Loucy (cell line): ENCODE measurements around the gene CYP2E1.
"Not testable (repeated sequence)": the region's sequence is repeated elsewhere in the genome, so short reads cannot be mapped to it uniquely, and the experiment has no call there.

Experiments
- H2AFZ ChIP-seq: fragments of 200-600 bp; sonication (generic); 2 replicates; pipeline ENCODE4 v1.6.0; 2016; ENCODE audit warnings: antibody characterized with exemption, mild to moderate bottlenecking, low read length, moderate library complexity
- H3F3A ChIP-seq: fragments of 200-600 bp; 2 replicates; pipeline ENCODE4 v1.6.0; 2016; ENCODE audit warnings: antibody characterized with exemption, low read depth, mild to moderate bottlenecking
- H3K27me3 ChIP-seq: fragments of 200-600 bp; sonication (generic); 2 replicates; pipeline ENCODE4 v1.6.1; 2014; ENCODE audit warnings: low read length, mild to moderate bottlenecking; ENCODE audit not compliant: insufficient read depth, poor library complexity, severe bottlenecking
- H3K36me3 ChIP-seq: fragments of 200-600 bp; sonication (generic); 2 replicates; pipeline ENCODE4 v1.6.1; 2016; ENCODE audit warnings: low read length; ENCODE audit not compliant: insufficient read depth
- H3K4me1 ChIP-seq: fragments of 200-600 bp; sonication (generic); 2 replicates; pipeline ENCODE4 v1.5.1; 2014; ENCODE audit warnings: low read length, mild to moderate bottlenecking; ENCODE audit not compliant: insufficient read depth, poor library complexity, severe bottlenecking
- H3K4me2 ChIP-seq: fragments of 200-600 bp; sonication (generic); 2 replicates; pipeline ENCODE4 v1.6.0; 2014; ENCODE audit warnings: antibody characterized with exemption, low read length, low read depth, mild to moderate bottlenecking; ENCODE audit not compliant: poor library complexity, severe bottlenecking
- H3K4me3 ChIP-seq: fragments of 200-600 bp; sonication (generic); 2 replicates; pipeline ENCODE4 v1.5.1; 2014; ENCODE audit warnings: low read length, mild to moderate bottlenecking, mixed read lengths; ENCODE audit not compliant: poor library complexity, severe bottlenecking
- H3K79me2 ChIP-seq: fragments of 200-600 bp; sonication (generic); 2 replicates; pipeline ENCODE4 v1.6.1; 2014; ENCODE audit warnings: low read length; ENCODE audit not compliant: insufficient read depth
- H3K9ac ChIP-seq: fragments of 200-600 bp; sonication (generic); 2 replicates; pipeline ENCODE4 v1.6.0; 2014; ENCODE audit warnings: mild to moderate bottlenecking, low read depth, low read length, moderate library complexity; ENCODE audit not compliant: poor library complexity, severe bottlenecking
- H3K9me2 ChIP-seq: fragments of 200-600 bp; sonication (generic); replicated peaks from 2 replicates; pipeline ENCODE4 v1.6.1; 2016; ENCODE audit warnings: low read depth, low read length, mixed read lengths
- H3K9me3 ChIP-seq: fragments of 200-600 bp; sonication (generic); 2 replicates; pipeline ENCODE4 v1.6.1; 2014; ENCODE audit warnings: mild to moderate bottlenecking, antibody characterized with exemption, low read length, low read depth; ENCODE audit not compliant: insufficient read depth
- H4K20me1 ChIP-seq: fragments of 200-600 bp; sonication (generic); 2 replicates; pipeline ENCODE4 v1.6.0; 2014; ENCODE audit warnings: antibody characterized with exemption, low read length, mild to moderate bottlenecking; ENCODE audit not compliant: insufficient read depth, poor library complexity, severe bottlenecking
- EZH2phosphoT487 ChIP-seq: fragments of 200-600 bp; IDR thresholded peaks from 2 replicates; pipeline ENCODE4 v1.6.1; 2018; ENCODE audit warnings: antibody characterized with exemption, mild to moderate bottlenecking, moderate library complexity, borderline replicate concordance

Gene CYP2E1

GRCh38 chr10:133568287-133568614, 41.1 kb downstream of the CYP2E1 start:
- H3K9me3 ChIP-seq = peaks cover 23% of the 10 kb centered on the region

GRCh38 chr10:133568831-133569527, 41.8 kb downstream of the CYP2E1 start:
- H3K79me2 ChIP-seq, H3F3A ChIP-seq, H3K27me3 ChIP-seq, H3K4me3 ChIP-seq, H3K4me1 ChIP-seq, H3K9me2 ChIP-seq, H3K36me3 ChIP-seq, H4K20me1 ChIP-seq, H3K4me2 ChIP-seq, H2AFZ ChIP-seq, H3K9ac ChIP-seq: not testable (repeated sequence)
- H3K9me3 ChIP-seq = peaks cover 30% of the 10 kb centered on the region

More at GRCh38 chr10:133568287-133568614, 41.1 kb downstream of the CYP2E1 start:
- H3K4me2 ChIP-seq = no peak overlapping the region
- no peaks in the 10 kb centered on the region for H3F3A ChIP-seq
- H3K4me1 ChIP-seq = no peaks in the 10 kb centered on the region
- no peaks in the 10 kb centered on the region for H3K27me3 ChIP-seq
- H3K79me2 ChIP-seq = no peaks in the 10 kb centered on the region
- no peak for TF ChIP-seq EZH2phosphoT487
- no peaks in the 10 kb centered on the region for H3K36me3 ChIP-seq
- no peaks in the 10 kb centered on the region for H4K20me1 ChIP-seq
- no peak overlapping the region for H2AFZ ChIP-seq
- no peak overlapping the region for H3K4me3 ChIP-seq
- no peak overlapping the region for H3K9ac ChIP-seq
- H3K9me2 ChIP-seq = no peaks in the 10 kb centered on the region

DNA sequence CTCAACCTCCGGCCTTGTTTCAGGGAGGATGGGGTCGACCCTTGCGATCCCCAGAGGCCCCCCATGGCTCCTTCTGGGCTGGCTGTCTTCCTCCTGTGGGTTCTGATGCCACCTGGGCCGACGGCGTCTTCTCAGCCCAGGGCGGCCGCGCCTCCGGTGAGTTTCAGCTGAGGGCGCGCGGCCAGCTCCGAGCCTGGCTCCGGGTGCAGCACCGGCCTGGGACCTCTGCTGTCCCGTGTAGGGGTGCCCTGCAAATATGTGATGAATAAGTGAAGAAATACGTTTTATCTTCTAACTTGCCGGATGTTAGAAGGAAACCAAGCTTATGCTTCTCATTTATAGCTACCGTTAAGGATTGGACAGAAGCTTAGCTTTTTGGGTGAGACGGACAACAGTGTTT, 42.6 kb downstream of the CYP2E1 start:
- not testable (repeated sequence) for H3K9me2 ChIP-seq, H3K9ac ChIP-seq, H3F3A ChIP-seq, H3K36me3 ChIP-seq, H3K27me3 ChIP-seq, H3K4me1 ChIP-seq, H3K4me3 ChIP-seq, H3K79me2 ChIP-seq, H3K4me2 ChIP-seq, H2AFZ ChIP-seq, H4K20me1 ChIP-seq
- peaks cover 25% of the 10 kb centered on the region for H3K9me3 ChIP-seq

DNA sequence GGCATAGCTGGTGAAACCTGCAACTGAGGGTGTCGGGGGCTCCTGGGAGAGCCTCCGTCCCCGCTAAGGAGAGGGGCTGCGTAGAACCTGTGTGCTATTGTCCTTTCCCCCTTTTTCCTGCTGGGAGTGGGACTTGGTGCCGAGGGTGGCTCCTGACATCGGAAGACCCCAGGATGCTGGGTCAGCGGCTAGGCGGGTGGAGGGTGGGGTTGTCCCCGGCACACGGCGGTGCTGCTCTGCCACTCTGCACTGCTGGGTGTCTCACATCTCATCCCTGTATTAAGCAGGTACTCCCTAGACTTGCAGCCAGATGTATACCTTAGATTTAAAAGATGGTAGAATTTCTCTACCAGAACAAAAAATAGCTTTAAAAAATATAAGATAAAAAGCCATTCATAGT, 44.9 kb downstream of the CYP2E1 start:
- not testable (repeated sequence) for H3F3A ChIP-seq, H2AFZ ChIP-seq, H4K20me1 ChIP-seq, H3K9ac ChIP-seq, H3K4me3 ChIP-seq, H3K4me1 ChIP-seq, H3K9me2 ChIP-seq, H3K79me2 ChIP-seq, H3K27me3 ChIP-seq, H3K36me3 ChIP-seq, H3K4me2 ChIP-seq
- H3K9me3 ChIP-seq = peaks cover 16% of the 10 kb centered on the region

- H3K9me2 ChIP-seq, H4K20me1 ChIP-seq, H3K27me3 ChIP-seq: not testable (repeated sequence)
Measured at GRCh38 chr10:133573460-133573859, 46.3 kb downstream of the CYP2E1 start.

DNA sequence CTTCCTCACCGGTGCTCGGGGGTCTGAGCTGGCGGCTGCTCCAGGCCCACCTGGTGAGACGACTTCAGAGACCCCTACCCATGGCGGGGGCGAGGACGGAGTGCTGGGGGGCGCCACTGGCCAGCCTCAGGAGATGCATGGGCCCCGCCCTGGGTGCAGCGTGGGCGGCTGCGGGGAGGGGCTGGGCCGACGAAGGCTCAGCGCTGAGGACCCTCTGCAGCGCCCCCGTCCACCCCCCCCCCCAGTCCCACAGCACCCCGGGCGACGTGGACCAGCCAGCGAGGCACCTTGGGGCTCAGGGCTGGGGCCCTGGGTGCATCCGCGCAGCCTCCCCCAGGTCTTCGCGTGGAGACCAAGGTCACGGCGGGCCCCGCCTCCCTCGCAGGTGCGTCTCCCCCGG, 49.9 kb downstream of the CYP2E1 start:
- H3K79me2 ChIP-seq = not testable (repeated sequence)

More at GRCh38 chr10:133573460-133573859, 46.3 kb downstream of the CYP2E1 start:
- not testable (repeated sequence) for H3K9ac ChIP-seq, H3K4me2 ChIP-seq, H3K36me3 ChIP-seq, H3K4me3 ChIP-seq, H3K79me2 ChIP-seq, H3F3A ChIP-seq, H3K4me1 ChIP-seq, H2AFZ ChIP-seq
- peaks cover 14% of the 10 kb centered on the region for H3K9me3 ChIP-seq

More for the DNA sequence above, 49.9 kb downstream of the CYP2E1 start:
- not testable (repeated sequence) for H3K9ac ChIP-seq, H3K4me1 ChIP-seq, H3K36me3 ChIP-seq, H3K9me2 ChIP-seq, H2AFZ ChIP-seq, H3K27me3 ChIP-seq, H3K4me2 ChIP-seq, H3F3A ChIP-seq, H3K4me3 ChIP-seq, H4K20me1 ChIP-seq
- H3K9me3 ChIP-seq = peaks cover 14% of the 10 kb centered on the region
